Measurements from ENCODE around the gene TCEAL5.

Gene TCEAL5

GRCh38 chrX:103279624-103280023 is 3.1 kb upstream of the TCEAL5 start:
- DNase-seq (ENCODE audit: low read depth), result no peak
- no peak for TF ChIP-seq CTCF (IDR thresholded peaks at IDR 0.05; ENCODE audit: low read length, missing control alignments)
- no peak overlapping the region for H3K4me3 ChIP-seq (replicated peaks; ENCODE audit: low read depth, low read length)

- H3K4me3 ChIP-seq (replicated peaks; ENCODE audit: low read depth, low read length), result no peak overlapping the region
These were observed 493 bp downstream of the TCEAL5 start for GRCh38 chrX:103275947-103276567.

DNA sequence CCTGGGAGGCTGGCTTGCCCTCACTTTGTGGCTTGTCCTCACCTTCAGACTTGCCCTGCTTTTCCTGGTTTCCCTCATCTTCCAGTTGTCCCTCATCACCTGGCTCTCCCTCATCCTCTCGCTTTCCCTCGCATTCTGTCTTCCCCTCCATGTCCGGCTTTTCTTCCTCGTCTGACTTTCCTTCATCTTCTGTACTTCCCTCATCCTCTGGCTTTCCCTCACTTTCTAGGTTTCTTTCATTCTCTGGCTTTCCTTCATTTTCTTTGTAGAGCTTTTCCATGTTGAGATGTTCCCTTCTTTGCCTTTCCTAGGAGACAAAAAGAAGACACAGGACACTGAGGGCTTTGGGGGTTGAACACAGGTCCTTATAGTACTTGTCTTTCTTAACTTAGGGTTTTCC is 2.3 kb downstream of the TCEAL5 start:
- no peak for DNase-seq (ENCODE audit: low read depth)
- TF ChIP-seq CTCF (IDR thresholded peaks at IDR 0.05; ENCODE audit: low read length, missing control alignments), result no peak
- H3K4me3 ChIP-seq (replicated peaks; ENCODE audit: low read depth, low read length), result no peak overlapping the region

More at GRCh38 chrX:103275947-103276567, 493 bp downstream of the TCEAL5 start:
- TF ChIP-seq CTCF (IDR thresholded peaks at IDR 0.05; ENCODE audit: low read length, missing control alignments), result no peak
- DNase-seq (ENCODE audit: low read depth), result no peak

DNA sequence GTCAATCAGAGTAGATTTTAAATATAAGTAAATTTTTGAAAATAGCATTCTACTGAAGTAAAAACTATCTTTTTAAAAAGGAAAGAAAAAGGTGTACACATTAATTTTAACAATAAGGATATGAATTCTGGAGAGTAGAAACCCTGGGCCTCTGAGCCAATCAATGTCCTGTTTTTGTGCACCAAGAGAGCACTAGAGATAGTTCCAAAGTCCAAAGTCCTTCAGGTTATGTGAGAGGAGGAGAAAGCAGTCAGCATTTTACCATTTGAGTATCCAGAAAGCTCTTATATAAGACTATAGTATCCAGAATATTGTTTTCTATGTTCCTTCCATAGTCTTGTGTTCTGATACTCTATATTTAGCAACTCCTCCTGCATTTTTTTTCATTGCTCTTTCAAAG is 18.3 kb downstream of the TCEAL5 start:
- no peak for DNase-seq (ENCODE audit: low read depth)
- TF ChIP-seq CTCF (IDR thresholded peaks at IDR 0.05; ENCODE audit: low read length, missing control alignments), result no peak
- no peak overlapping the region for H3K4me3 ChIP-seq (replicated peaks; ENCODE audit: low read depth, low read length)

DNA sequence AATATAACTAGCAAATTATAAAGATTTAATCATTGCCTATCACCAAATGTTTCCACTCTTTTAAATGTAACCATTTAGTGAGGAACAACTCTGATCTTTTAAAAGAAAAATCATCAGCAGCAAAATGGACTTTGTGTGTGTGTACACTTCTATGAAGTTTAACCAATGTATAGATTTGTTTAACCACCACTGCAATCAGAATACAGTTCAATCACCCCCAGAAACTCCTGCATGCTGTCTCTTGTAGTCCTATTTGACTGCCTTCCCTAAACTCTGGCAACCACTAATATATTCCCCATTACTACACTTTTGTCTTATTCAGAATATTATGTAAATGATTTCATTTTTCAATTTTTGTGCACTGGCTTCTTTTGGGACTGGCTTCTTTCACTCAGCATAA is 19.9 kb downstream of the TCEAL5 start:
- no peak for DNase-seq (ENCODE audit: low read depth)
- no peak overlapping the region for H3K4me3 ChIP-seq (replicated peaks; ENCODE audit: low read depth, low read length)
- no peak for TF ChIP-seq CTCF (IDR thresholded peaks at IDR 0.05; ENCODE audit: low read length, missing control alignments)

DNA sequence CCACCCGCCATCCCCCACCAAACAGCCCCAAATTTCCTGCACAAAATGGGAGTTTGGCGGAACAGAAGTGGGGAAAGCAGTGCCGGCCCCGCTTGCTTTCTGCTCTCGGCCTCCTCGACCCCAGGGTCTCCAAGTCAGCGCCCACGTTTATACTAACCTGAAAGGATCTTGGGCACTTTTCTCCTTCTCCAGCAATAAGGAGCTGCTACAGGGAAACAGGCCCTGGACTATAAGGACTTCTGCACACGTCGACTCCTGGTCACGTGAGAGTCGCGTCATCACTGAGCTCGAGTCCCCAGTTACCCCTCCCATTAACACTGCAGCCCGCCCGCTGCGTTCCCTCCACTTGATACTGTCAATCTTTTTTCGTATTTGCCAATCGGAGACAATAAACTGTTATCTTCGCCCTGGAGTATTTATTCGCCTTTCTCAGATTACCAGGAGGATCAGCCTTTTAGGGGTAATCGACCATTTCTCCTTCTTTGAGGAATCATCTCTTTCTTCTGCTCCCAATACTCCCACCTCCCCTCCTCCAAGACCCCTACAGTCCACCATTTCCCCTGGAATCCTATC is 21.5 kb downstream of the TCEAL5 start, which contains the start of gene TCEAL8:
Gene TCEAL8 (minus strand): TSS at position 235 of the 573 bp plus-strand sequence. CDS start 1,176 bp downstream, outside the sequence.
- DNase-seq (ENCODE audit: low read depth), result peak; percentile 78
- H3K4me3 ChIP-seq (replicated peaks; ENCODE audit: low read depth, low read length), result peak within 1 kb of the TSS; percentile 85
- no peak for TF ChIP-seq CTCF (IDR thresholded peaks at IDR 0.05; ENCODE audit: low read length, missing control alignments)

Measured in fibroblast of pulmonary artery (primary cell).